Stimulated activated CD4-positive, alpha-beta T cell treated with anti-CD3 and anti-CD28 coated beads, Interleukin-4, amount 100 ng/mL, for 24 hours (primary cell): ENCODE results near the gene UNC93A.
"Not testable (repeated sequence)": the region's sequence is repeated elsewhere in the genome, so short reads cannot be mapped to it uniquely, and the experiment has no call there.

Experiments
- DNase-seq: peaks from one replicate; pipeline ENCODE4 v3.0.0-alpha.2; 2020

Gene UNC93A

GRCh38 chr6:167272151-167272550 lies 19.0 kb upstream of the UNC93A start:
- no peak for DNase-seq

GRCh38 chr6:167272696-167273379 lies 18.3 kb upstream of the UNC93A start:
- DNase-seq, result no peak

GRCh38 chr6:167274270-167274669 lies 16.8 kb upstream of the UNC93A start:
- no peak for DNase-seq

GRCh38 chr6:167275001-167275400 lies 16.1 kb upstream of the UNC93A start:
- no peak for DNase-seq

- no peak for DNase-seq
These were observed 15.7 kb upstream of the UNC93A start for GRCh38 chr6:167275436-167275835.

- DNase-seq, result no peak
These were observed 14.2 kb upstream of the UNC93A start for GRCh38 chr6:167276772-167277533.

- DNase-seq, result not testable (repeated sequence)
These were observed 12.8 kb upstream of the UNC93A start for GRCh38 chr6:167278173-167278940.

- DNase-seq, result no peak
These were observed 11.2 kb upstream of the UNC93A start for GRCh38 chr6:167279766-167280446.

- not testable (repeated sequence) for DNase-seq
These were observed 10.6 kb upstream of the UNC93A start for GRCh38 chr6:167280466-167280865.

GRCh38 chr6:167282165-167282564 lies 8.9 kb upstream of the UNC93A start:
- DNase-seq, result no peak

GRCh38 chr6:167284565-167284964 lies 6.5 kb upstream of the UNC93A start:
- not testable (repeated sequence) for DNase-seq

GRCh38 chr6:167285077-167285770 lies 5.9 kb upstream of the UNC93A start:
- DNase-seq, result no peak

- no peak for DNase-seq
These were observed 3.5 kb upstream of the UNC93A start for GRCh38 chr6:167287513-167288048.

- DNase-seq, result peak; percentile 17
These were observed 2.4 kb upstream of the UNC93A start for GRCh38 chr6:167288591-167289225.

- not testable (repeated sequence) for DNase-seq
These were observed 1.8 kb upstream of the UNC93A start for GRCh38 chr6:167289291-167289690.

- no peak for DNase-seq
These were observed 647 bp downstream of the UNC93A start for GRCh38 chr6:167291623-167292300.

GRCh38 chr6:167292301-167293087 lies 1.4 kb downstream of the UNC93A start:
- no peak for DNase-seq

- no peak for DNase-seq
These were observed 2.0 kb downstream of the UNC93A start for GRCh38 chr6:167293088-167293589.

- no peak for DNase-seq
These were observed 2.5 kb downstream of the UNC93A start for GRCh38 chr6:167293590-167294091.

- no peak for DNase-seq
These were observed 3.1 kb downstream of the UNC93A start for GRCh38 chr6:167294241-167294640.
